ACHN (cell line): ENCODE results near the gene EYS.

ENCODE experiments used
- DNase-seq: peaks from one replicate; pipeline ENCODE4 v3.0.0-alpha.2; 2015
- in situ Hi-C: cut with HindIII; loops from 2 replicates; pipeline ENCODE4 v1.10.0; 2017; ENCODE audit warnings: low sequenced_read_pairs, low pct_ligation_motif_present, low pct_unique_long_range_greater_than_20kb

EYS gene

DNA sequence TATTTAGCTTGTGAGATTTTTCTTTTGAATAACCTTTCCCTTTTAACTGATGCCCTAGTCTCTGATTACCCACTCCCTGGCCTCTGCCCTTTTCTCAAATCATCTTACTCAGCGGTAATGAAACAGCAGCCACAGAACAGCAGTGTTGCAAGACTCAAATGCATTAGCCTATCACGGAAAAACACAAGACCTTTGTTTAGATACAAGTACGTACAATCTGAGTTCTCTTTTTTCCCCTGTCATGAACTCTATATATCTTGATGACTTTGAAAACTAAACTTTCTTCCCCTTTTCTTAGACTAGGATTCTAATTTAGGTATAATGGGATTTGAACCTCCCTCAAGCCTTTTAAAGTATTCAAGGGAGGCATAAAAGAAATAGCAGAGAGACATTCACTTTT, 1034.9 kb downstream of the EYS start:
- DNase-seq: no peak
- in situ Hi-C loops: no loop called here

DNA sequence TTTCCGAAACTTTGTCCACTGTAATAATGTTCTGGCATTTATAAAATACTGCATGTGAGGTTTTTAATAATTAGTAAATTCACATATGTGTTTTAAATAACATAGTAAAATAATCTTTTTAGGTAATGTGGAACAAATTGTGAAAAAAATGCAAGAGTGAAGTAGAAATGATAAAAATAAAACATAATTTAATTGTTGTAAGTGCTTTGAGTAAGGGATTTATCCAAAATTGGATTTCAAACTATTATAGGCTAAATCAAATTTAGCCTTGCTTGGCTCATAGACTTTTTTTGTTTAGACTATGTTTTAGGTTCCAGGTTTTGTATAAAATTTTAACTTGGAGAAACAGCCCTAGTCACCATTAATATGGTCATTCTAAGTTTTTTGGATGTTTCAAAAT, 1041.9 kb downstream of the EYS start:
- in situ Hi-C loops: no loop called here
- no peak for DNase-seq

DNA sequence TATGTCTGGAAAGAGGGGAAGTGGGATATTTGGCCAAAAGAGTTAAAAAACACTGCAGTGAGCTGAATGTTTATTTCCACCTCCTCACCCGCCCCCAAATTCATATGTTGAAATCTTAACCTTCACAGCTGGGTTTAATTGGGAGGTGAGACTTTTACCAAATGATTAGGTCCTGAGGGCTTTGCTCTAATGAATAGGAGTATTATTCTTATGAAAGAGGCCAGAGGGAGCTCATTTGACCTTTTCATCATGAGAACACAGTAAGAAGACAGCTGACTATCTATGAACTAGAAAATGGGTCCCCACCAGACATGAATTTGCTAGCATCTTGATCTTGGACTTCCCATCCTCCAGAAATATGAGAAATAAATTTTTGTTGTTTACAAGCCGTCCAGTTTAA, 1042.5 kb downstream of the EYS start:
- no peak for DNase-seq
- in situ Hi-C loops: no loop called here

DNA sequence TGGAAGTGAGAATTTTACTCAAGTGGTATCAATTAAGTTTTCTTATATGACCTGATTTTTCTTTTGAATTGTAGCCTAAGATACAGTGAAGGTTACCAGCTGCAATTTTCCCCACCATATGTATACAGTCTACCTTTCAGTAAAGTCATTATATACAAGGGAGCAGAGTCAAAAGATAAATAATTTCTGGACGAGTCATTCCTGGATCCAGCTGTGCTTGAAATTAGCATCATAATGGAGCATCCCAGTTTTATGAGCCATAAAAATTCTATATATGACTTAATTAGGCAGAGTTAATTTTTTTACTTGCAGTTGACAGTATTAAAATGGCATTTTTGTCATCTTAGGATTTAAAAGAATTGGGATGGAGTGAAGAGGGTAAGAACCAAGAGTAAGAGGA, 1063.0 kb downstream of the EYS start:
- DNase-seq: no peak
- in situ Hi-C loops: no loop called here

DNA sequence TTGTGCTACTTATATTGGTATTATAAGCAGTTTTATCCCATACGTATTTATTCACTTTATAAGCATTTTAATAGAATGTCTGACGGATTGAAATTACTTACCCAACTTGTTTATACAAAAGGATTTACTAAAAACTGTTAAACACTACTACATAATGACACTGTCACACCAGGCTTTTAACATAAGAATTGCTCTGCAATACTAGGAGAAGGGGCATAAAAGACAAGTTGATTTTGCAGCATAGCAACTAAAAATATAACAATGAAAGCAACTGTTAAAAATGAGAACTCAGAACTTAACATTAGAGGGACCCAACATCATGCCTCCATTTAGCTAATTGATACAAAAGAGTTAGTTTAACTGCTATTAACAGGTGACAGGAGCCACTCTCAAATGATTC, 1076.1 kb downstream of the EYS start:
- DNase-seq: no peak
- in situ Hi-C loops: no loop called here

DNA sequence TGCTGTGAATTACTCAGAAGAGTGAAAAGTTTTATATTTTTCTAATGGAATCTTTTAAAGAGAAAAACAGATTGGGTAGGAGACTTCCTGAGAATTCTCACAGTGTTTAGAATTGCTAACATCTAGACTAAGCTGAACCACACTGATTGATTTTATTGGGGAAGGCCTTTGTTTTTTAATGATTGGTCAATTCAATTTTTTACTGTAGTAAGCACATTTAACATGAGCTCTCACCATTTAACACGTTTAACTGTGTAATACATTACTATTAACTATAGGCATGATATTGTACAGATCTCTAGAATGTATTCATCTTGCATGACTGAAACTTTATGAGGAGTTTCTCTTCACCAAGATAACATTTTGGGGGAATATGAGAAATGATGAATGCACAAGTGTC, 1084.1 kb downstream of the EYS start:
- DNase-seq: no peak
- in situ Hi-C loops: no loop called here

DNA sequence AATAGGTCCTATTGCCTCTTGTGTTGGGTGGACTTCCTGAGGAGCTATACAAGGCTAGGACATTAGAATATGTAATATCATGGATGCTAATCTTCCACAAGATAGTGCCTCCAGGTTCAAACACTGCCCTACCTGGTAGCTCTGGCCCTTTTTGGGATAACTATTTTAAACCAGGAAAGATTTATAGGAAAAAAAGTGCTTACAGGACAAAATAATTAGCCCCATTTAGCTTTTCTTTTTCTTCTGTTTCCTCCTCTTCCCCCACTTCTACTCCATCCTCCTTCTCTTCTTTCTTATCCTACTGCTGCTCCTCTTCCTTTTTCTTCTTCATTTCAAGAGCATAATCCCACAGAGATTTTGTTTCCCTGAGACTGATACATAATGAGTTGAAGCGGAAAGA, 1104.0 kb downstream of the EYS start:
- DNase-seq: no peak
- in situ Hi-C loops: no loop called here

DNA sequence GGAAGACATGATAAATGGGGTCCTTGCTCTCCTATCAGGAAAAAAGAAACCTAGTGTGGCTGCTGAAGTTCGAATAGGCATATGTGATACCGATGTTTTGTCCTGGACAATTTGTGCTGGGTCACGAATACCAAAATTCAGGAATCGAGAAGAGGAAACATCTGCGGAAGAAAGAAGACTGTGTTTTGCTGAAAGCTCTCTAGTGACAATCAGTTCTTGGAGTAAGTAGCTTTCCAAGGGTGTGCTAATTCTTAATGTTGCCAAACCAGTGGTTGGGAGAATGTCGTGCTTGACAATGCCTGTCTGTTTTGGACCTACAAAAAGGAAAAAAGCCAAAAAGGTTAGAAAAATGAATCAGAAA, 1115.4 kb downstream of the EYS start:
- no peak for DNase-seq
- in situ Hi-C loops: no loop called here

DNA sequence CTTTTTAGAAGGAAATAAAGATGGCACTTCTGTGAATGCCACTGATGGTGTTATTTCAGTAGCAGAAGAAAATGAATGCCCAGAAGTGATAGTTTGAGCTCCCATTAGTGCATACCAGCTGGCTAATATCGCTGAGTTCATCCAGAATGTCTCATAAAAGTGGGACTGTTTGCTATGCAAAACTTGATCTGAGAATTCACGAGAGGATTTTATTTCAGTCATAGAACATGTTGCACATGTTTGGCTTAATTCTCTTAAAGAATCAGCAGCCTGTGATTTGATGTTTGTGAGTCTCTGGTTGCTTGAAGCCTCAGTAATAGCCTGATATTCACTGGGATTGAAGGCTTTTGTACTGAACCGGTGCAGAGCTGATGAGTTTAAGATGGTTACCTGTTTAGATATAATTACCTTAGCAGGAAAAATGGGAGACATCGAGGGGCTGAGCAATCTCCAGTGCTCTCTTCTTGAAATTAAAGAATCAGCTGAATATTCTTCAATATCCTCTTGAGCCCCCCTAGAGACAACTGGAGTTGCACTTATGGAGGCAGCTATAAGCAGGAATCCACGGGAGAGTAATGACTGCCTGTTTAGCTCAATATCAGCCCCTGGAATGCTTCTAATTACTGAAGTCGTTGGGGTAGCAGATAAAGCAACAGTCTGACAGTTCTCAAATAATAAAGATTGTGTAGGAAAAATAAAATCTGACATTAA, 1115.9 kb downstream of the EYS start:
- in situ Hi-C loops: no loop called here

DNA sequence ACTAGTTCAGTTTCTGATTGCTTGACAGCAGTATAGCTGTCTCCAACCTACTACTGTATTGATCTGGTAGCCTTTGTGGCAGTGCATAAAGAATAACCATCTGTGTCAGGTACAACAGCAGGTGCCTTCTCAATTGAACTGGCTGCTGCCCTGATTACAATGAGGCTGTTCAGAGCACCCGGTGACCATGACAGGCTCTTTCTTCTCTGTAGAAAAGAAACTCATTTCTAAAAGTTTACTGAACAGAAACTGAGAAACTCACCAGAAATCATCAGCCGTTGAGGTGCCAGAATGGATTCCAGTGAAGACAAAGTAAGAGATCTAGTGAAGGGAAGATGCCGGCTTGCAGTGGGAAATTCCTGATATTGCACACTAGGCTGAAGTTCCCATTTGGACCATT, 1117.1 kb downstream of the EYS start:
- DNase-seq: no peak
- in situ Hi-C loops: no loop called here

More for the DNA sequence above, 1115.9 kb downstream of the EYS start:
- no peak for DNase-seq

DNA sequence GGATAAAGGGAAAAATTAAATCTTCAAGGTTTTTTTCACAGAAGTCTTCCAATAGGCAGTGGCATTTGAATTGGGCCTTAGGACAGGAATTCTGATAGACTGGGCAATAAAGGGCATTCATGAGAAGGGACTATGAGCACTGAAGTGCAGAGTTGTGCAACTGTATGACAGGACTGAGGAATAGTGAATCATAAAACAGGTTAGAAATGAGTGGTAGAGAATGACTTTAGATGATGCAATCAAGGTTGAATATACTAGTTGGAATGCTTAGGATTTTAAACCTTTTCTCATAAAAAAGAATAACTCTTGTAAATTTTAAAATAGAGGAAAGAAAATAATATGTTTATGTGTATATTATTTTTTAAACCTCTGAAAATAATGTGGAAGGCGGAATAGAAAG, 1126.7 kb downstream of the EYS start:
- DNase-seq: peak; percentile 29
- in situ Hi-C loops: no loop called here

DNA sequence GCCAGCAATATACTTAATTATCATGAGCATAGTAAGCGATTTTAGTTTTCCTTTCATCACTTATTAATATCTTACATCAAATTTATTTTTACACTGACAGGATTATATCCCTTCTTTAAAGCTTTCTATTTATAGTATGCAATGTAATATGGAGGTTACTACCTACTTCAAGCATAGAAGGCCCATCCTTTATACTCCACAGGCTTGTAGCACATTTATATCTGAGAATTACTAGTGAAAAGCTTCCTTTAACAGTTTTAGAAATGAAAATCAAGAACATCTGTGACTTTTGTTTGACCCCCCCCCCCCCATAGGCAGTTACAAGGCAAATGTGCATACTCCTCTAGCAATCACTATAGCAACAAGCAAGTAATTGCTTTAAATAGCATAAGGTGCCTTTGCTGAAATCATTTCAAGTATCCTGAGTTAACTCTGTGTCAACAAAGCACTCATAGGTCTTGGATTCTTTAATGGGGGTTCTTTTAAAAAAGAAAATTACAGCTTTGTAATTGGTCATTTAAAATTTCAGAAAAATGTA, 1153.7 kb downstream of the EYS start:
- in situ Hi-C loops: no loop called here

DNA sequence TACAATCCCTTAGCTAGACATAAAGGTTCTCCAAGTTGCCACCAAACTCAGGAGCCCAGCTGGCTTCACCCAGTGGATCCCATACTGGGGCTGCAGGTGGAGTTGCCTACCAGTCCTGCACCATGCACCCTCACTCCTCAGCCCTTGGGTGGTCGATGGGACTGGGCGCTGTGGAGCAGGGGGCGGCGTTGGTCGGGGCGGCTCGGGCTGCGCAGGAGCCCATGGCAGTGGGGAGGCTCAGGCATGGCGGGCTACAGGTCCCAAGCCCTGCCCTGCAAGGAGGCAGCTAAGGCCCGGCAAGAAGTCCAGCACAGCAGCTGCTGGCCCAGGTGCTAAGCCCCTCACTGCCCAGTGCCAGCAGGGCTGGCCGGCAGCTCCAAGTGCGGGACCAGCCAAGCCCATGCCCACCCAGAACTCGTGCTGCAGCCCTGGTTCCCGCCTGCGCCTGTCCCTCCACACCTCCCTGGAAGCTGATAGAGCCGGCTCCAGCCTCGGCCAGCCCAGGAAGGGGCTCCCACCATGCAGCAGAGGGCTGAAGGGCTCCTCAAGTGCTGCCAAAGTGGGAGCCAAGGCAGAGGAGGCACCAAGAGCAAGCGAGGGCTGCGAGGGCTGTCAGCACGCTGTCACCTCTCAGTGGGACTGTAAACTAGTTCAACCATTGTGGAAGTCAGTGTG, 1159.3 kb downstream of the EYS start:
- no peak for DNase-seq
- in situ Hi-C loops: no loop called here

More for the DNA sequence above, 1153.7 kb downstream of the EYS start:
- DNase-seq: no peak

DNA sequence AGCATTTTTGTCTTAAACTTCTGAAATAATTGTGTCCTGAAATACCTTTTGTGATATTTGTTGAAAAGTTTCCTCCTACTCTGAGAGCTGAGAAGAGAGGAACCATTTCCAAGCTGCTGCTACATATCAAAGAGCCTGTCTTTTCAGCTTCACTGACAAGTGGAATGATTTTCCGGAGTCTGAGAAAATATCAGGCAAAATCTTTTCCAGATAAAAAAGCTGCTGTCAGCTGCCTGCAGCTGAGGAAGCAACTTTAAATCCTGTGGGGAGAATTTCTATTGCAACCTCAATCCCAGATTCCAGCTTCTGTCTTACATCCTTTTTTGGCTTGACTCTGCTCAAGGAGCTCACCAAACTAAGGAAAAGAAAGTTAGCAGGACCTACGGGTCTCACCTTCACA, 1167.1 kb downstream of the EYS start:
- DNase-seq: no peak
- in situ Hi-C loops: no loop called here

DNA sequence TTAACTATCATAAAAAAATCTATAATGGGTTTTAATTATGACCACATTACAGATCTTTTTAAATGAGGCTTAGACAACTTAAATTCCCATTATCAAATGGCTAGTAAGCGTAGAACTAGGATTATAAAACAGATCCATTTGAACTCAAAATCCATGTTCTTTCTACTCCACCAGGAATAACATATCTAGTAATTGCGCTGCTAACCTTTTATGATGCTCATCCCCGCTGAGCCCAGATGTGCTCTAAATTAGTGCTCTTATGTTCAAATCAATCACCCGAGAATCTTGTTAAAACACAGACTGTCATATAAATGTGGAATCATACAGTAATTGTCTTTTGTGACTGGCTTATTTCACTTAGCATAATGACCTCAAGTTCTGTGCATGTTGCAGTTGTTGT, 1168.3 kb downstream of the EYS start:
- in situ Hi-C loops: no loop called here

DNA sequence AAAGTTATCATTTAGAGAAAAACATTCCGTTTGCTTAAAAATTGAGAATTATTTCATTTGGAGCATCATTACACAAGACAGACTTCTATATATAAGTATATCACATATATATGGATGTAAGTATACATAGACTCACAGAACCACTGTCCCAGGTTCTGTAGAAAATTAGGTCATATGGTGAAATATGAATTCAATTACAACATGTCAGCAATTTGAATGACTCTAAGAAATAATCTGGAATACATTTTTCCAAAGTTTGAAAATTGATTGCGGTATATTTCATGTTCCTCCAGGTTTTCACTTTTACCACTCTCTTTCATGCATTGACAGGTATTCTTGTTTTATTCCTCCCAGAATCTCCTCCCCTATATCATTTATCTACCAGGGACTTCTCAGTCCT, 1179.1 kb downstream of the EYS start:
- in situ Hi-C loops: no loop called here
- no peak for DNase-seq

More for the DNA sequence above, 1168.3 kb downstream of the EYS start:
- DNase-seq: no peak

DNA sequence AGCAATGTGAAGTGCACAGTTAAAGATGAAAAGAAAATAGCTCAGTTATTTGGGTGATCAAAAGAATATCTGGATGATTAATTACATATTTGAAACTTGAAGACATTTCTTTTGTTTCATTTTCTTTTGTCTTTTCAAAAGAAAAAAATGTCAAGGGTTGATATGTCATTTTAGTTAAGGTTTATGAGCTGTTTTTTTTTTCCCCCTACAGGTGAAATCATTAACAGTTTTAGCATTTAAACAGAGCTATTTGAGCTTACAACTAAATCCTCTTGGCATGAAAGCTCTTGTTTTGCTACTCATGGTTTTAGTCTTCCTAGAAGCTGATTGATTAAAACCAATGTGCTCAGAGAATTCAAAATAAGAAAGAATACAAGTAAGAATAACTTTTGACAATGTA, 1184.2 kb downstream of the EYS start:
- DNase-seq: no peak
- in situ Hi-C loops: no loop called here

DNA sequence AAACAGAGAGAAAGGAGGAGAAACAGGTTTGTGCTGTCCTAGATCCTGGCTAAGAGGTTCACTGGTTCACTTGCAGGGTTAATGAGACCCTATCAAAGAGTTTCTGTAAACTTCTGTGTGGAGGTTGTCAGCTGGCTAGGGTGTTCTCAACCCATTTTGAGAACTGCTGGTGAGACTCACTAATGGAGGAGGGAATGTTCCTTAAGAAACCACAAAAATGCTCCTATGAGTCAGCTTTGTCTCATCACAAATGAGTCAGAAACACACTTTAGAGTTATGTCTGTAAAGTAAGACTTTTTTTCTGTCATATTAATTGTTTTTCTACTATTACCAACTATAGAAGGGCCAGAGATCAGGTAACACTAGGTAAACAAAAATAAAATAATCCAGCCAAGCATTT, 1187.0 kb downstream of the EYS start:
- peak; percentile 86 for DNase-seq
- in situ Hi-C loops: no loop called here

DNA sequence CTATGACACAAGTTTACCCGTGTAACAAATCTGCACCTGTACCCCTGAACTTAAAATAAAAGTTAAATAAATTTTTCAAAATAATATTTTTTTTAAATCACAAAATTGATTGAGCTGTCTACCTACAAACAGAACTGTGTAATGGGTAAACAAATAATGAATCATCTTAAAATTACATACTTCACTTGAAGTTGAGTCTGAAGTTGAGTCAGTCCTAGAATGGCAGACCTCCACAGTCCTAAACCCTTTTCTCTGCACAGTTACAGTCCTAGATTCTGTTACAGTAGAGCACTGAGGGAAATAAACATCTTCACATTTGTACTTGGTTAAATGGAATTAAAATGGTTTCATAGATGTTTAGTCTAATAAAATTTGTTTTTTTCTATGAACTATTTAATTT, 1190.6 kb downstream of the EYS start:
- DNase-seq: no peak
- in situ Hi-C loops: no loop called here

DNA sequence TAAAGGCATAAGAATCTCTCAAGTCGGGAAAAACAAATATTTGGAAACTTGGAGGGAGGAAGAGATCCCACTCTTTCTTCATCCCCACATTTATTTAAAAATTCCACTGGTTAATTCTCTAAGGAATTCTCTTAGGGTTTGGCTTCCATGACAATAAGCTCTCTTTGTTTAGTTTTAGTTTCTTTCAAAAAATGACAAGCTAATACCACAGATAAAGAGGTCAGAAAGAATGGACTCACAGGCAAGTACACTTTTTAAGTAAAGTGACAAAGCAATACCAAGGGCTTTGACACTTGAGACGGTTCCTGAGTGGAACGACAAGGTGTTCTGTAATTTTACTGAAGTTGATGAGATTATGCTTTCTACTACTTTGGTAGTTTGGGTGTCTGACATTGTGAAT, 1199.4 kb downstream of the EYS start:
- no peak for DNase-seq
- in situ Hi-C loops: no loop called here
